HepG2 (cell line): ENCODE measurements around the gene SLC29A1. TPM values are rescaled to one million over a fixed set of nuclear protein-coding genes. Genes with fewer than 3 reads are reported as not detected.

ENCODE experiments used
- ETV5 ChIP-seq: IDR thresholded peaks from 2 replicates; pipeline ENCODE4 v1.6.1; 2018; ENCODE audit warnings: missing biosample characterization, missing genetic modification reagents, inconsistent platforms, borderline replicate concordance
- LRRFIP1 ChIP-seq: sonication (generic); formaldehyde crosslinking; conservative IDR thresholded peaks from 2 replicates; pipeline ENCODE4 v1.4.0; 2020; ENCODE audit warnings: missing genetic modification reagents
- NR2F2 ChIP-seq: IDR thresholded peaks from 2 replicates; pipeline ENCODE4 v1.6.1; 2012; ENCODE audit warnings: low read depth, inconsistent platforms, borderline replicate concordance
- PBX3 ChIP-seq: sonication (generic); formaldehyde crosslinking; IDR thresholded peaks from 2 replicates; pipeline ENCODE4 v1.8.1; 2023; ENCODE audit warnings: missing genetic modification reagents, inconsistent platforms, borderline replicate concordance
- PRDM10 ChIP-seq: sonication (generic); formaldehyde crosslinking; IDR thresholded peaks from 2 replicates; pipeline ENCODE4 v1.4.0; 2020; ENCODE audit warnings: low read depth, missing genetic modification reagents
- RARA ChIP-seq: IDR thresholded peaks from 2 replicates; pipeline ENCODE4 v1.6.1; 2016; ENCODE audit warnings: missing genetic modification reagents, missing compliant biosample characterization
- SIX1 ChIP-seq: sonication (generic); formaldehyde crosslinking; IDR thresholded peaks from 2 replicates; pipeline ENCODE4 v1.4.0; 2020; ENCODE audit warnings: missing genetic modification reagents, borderline replicate concordance
- SNAPC2 ChIP-seq: sonication (generic); formaldehyde crosslinking; IDR thresholded peaks from 2 replicates; pipeline ENCODE4 v1.8.1; 2022; ENCODE audit warnings: mild to moderate bottlenecking, missing genetic modification reagents
- ZNF329 ChIP-seq: sonication (generic); formaldehyde crosslinking; IDR thresholded peaks from 2 replicates; pipeline ENCODE4 v1.9.0; 2021; ENCODE audit warnings: low read depth, mild to moderate bottlenecking, missing genetic modification reagents
- ZNF674 ChIP-seq: sonication (generic); formaldehyde crosslinking; IDR thresholded peaks from 2 replicates; pipeline ENCODE4 v1.5.0; 2020; ENCODE audit warnings: low read depth, mild to moderate bottlenecking, missing genetic modification reagents
- ZNF749 ChIP-seq: sonication (generic); formaldehyde crosslinking; IDR thresholded peaks from 2 replicates; pipeline ENCODE4 v1.8.0; 2022; ENCODE audit warnings: mild to moderate bottlenecking, missing genetic modification reagents, moderate library complexity, borderline replicate concordance
- ZNF784 ChIP-seq: sonication (generic); formaldehyde crosslinking; IDR thresholded peaks from 2 replicates; pipeline ENCODE4 v1.5.1; 2020; ENCODE audit warnings: missing genetic modification reagents, mild to moderate bottlenecking, borderline replicate concordance
- polyA plus RNA-seq, 8 experiments: library from polyadenylated mRNA; depleted of rRNA in 3 of 8; stranded (reverse) in 7 of 8; unstranded in 1 of 8; fragments of >200 nt; fragmentation: Illumina TruSeq in 4 of 8; extraction: Trizol in 4 of 8; gene quantifications; 2 replicates each; pipeline versions ENCODE4 v1.2.1 to v1.2.3, GENCODE V29; 2011 to 2016; ENCODE audit warnings: low read depth in 4 of 8, missing spikeins in 1 of 8, mixed read lengths in 1 of 8; ENCODE audit not compliant: insufficient read depth in 1 of 8
- total RNA-seq, 5 experiments: library from RNA; depleted of rRNA; stranded (reverse); fragments of >200 nt; fragmentation: Illumina TruSeq; extraction: Trizol; gene quantifications; 2 replicates each; pipeline ENCODE4 v1.2.3, GENCODE V29; 2016; ENCODE audit warnings: low read depth in 1 of 5
- TF ChIP-seq, protein P1 (sequence below): sonication (generic); formaldehyde crosslinking; IDR thresholded peaks from 2 replicates; pipeline ENCODE4 v1.8.1; 2022; ENCODE audit warnings: low read depth, mild to moderate bottlenecking, missing genetic modification reagents
- TF ChIP-seq, protein P2 (sequence below): sonication (generic); formaldehyde crosslinking; conservative IDR thresholded peaks from 2 replicates; pipeline ENCODE4 v1.8.0; 2022; ENCODE audit warnings: low read depth, missing genetic modification reagents

SLC29A1 gene
- total and polyA plus RNA-seq, 2 of the 13 experiments (the other 11 are each of a cell fraction or from before 2014, with no cell fraction given): 43.2 to 106 TPM

GRCh38 chr6:44254191-44255104 lies 31.1 kb downstream of the SLC29A1 start (continued):
- TF ChIP-seq, protein P1, sequence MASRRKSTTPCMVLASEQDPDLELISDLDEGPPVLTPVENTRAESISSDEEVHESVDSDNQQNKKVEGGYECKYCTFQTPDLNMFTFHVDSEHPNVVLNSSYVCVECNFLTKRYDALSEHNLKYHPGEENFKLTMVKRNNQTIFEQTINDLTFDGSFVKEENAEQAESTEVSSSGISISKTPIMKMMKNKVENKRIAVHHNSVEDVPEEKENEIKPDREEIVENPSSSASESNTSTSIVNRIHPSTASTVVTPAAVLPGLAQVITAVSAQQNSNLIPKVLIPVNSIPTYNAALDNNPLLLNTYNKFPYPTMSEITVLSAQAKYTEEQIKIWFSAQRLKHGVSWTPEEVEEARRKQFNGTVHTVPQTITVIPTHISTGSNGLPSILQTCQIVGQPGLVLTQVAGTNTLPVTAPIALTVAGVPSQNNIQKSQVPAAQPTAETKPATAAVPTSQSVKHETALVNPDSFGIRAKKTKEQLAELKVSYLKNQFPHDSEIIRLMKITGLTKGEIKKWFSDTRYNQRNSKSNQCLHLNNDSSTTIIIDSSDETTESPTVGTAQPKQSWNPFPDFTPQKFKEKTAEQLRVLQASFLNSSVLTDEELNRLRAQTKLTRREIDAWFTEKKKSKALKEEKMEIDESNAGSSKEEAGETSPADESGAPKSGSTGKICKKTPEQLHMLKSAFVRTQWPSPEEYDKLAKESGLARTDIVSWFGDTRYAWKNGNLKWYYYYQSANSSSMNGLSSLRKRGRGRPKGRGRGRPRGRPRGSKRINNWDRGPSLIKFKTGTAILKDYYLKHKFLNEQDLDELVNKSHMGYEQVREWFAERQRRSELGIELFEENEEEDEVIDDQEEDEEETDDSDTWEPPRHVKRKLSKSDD: no peak
- TF ChIP-seq RARA (CRISPR knock-in tag) (no peak), ZNF329 (CRISPR knock-in tag) (no peak), ETV5 (no peak), SNAPC2 (no peak), ZNF674 (no peak), ZNF784 (CRISPR knock-in tag) (0 out of 2 replicates have a peak, but pooled peaks have one; percentile 23), ZNF749 (no peak), NR2F2 (no peak), LRRFIP1 (CRISPR knock-in tag) (no peak), PBX3 (CRISPR knock-in tag) (no peak), PRDM10 (no peak), SIX1 (CRISPR knock-in tag) (no peak)
- TF ChIP-seq, protein P2, sequence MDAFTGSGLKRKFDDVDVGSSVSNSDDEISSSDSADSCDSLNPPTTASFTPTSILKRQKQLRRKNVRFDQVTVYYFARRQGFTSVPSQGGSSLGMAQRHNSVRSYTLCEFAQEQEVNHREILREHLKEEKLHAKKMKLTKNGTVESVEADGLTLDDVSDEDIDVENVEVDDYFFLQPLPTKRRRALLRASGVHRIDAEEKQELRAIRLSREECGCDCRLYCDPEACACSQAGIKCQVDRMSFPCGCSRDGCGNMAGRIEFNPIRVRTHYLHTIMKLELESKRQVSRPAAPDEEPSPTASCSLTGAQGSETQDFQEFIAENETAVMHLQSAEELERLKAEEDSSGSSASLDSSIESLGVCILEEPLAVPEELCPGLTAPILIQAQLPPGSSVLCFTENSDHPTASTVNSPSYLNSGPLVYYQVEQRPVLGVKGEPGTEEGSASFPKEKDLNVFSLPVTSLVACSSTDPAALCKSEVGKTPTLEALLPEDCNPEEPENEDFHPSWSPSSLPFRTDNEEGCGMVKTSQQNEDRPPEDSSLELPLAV (CRISPR knock-in tag): no peak
